ENCODE data around the gene THY1.

THY1 gene

DNA sequence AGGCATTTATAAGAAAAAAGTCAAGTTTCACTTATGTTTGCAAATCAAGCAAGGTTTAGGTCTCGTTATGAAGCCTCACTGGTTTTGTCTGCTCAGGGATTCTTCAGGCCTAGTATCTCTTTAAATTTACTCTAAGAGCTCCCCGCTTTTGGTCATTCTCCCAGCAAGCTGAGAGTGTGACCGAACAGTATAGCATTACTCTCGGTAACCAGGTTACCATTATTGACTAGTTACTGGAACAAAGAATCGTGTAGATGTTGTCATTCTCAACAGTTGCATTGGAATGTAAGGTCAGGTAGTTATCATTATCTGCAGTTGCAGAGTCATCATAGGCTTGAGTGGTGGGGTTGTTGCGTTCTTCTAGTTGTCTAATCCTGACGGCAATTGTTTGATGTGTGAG lies 31.7 kb downstream of the THY1 start:
- H3K27ac ChIP-seq (ENCODE audit: low read depth, low read length, poor library complexity, severe bottlenecking): no peak overlapping the region
- no peaks in the 10 kb centered on the region for H3F3A ChIP-seq (ENCODE audit: insufficient read depth, low read length)
- TF ChIP-seq, protein P1, sequence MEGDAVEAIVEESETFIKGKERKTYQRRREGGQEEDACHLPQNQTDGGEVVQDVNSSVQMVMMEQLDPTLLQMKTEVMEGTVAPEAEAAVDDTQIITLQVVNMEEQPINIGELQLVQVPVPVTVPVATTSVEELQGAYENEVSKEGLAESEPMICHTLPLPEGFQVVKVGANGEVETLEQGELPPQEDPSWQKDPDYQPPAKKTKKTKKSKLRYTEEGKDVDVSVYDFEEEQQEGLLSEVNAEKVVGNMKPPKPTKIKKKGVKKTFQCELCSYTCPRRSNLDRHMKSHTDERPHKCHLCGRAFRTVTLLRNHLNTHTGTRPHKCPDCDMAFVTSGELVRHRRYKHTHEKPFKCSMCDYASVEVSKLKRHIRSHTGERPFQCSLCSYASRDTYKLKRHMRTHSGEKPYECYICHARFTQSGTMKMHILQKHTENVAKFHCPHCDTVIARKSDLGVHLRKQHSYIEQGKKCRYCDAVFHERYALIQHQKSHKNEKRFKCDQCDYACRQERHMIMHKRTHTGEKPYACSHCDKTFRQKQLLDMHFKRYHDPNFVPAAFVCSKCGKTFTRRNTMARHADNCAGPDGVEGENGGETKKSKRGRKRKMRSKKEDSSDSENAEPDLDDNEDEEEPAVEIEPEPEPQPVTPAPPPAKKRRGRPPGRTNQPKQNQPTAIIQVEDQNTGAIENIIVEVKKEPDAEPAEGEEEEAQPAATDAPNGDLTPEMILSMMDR (IDR thresholded peaks at IDR 0.05; ENCODE audit: low read length): no peak
- TF ChIP-seq EZH2 (IDR thresholded peaks at IDR 0.05; ENCODE audit: borderline replicate concordance, low read length): no peak
- H3K9me3 ChIP-seq (ENCODE audit: low read length): no peaks in the 10 kb centered on the region
- H3K4me1 ChIP-seq (ENCODE audit: insufficient read depth, low read length, severe bottlenecking): no peaks in the 10 kb centered on the region
- H3K9ac ChIP-seq (ENCODE audit: low read length): no peak overlapping the region
- no peaks in the 10 kb centered on the region for H3K27me3 ChIP-seq (ENCODE audit: insufficient read depth, low read length)
- H3K4me2 ChIP-seq (ENCODE audit: low read length): no peak overlapping the region
- H4K20me1 ChIP-seq (ENCODE audit: insufficient read depth, low read length): no peaks in the 10 kb centered on the region
- H3K9me2 ChIP-seq (ENCODE audit: low read depth, low read length): no peaks in the 10 kb centered on the region
- H3K4me3 ChIP-seq (ENCODE audit: low read depth, low read length, poor library complexity, severe bottlenecking): no peak overlapping the region
- no peak overlapping the region for H2AFZ ChIP-seq (ENCODE audit: low read length)
- H3K79me2 ChIP-seq (ENCODE audit: insufficient read depth, low read length): no peaks in the 10 kb centered on the region
- H3K36me3 ChIP-seq (ENCODE audit: insufficient read depth, low read length): no peaks in the 10 kb centered on the region

DNA sequence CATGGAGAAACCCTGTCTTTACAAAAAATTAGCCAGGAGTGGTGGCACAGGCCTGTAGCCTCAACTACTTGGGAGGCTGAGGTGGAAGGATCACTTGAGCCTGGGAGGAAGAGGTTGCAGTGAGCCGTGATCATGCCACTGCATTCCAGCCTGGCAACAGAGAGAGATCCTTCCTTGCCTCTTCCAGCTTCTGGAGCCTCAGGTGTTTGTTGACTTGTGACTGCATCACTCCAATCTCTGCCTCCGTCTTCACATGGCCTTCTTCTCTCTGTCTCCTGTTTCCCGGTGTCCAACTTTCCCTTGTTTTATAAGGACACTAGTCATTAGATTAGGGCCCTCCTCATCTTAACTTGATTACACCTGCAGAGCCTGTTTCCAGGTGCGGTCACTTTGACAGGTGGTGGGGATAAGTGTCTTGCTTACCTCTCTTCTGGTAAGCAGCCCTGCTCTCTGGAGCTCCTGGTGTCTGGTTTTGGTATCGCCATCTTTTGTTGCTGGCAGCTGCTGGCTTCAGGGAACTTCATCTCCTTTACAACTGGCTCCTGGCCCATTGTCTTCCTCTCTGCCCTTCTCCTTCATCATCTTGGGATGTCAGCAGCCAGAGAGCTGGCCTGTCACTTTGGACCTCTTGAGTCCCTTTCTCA lies 33.2 kb downstream of the THY1 start:
- Histone ChIP-seq H3K4me2 (ENCODE audit: low read length) (no peak overlapping the region), H3K79me2 (ENCODE audit: insufficient read depth, low read length) (no peaks in the 10 kb centered on the region), H3K36me3 (ENCODE audit: insufficient read depth, low read length) (no peaks in the 10 kb centered on the region), H3K9me3 (ENCODE audit: low read length) (no peaks in the 10 kb centered on the region), H3K9ac (ENCODE audit: low read length) (no peak overlapping the region), H3K27me3 (ENCODE audit: insufficient read depth, low read length) (no peaks in the 10 kb centered on the region), H3K27ac (ENCODE audit: low read depth, low read length, poor library complexity, severe bottlenecking) (no peak overlapping the region), H2AFZ (ENCODE audit: low read length) (no peak overlapping the region), H3K4me1 (ENCODE audit: insufficient read depth, low read length, severe bottlenecking) (no peaks in the 10 kb centered on the region), H3K4me3 (ENCODE audit: low read depth, low read length, poor library complexity, severe bottlenecking) (no peak overlapping the region), H3F3A (ENCODE audit: insufficient read depth, low read length) (no peaks in the 10 kb centered on the region), H3K9me2 (ENCODE audit: low read depth, low read length) (no peaks in the 10 kb centered on the region), H4K20me1 (ENCODE audit: insufficient read depth, low read length) (no peaks in the 10 kb centered on the region)
- no peak for TF ChIP-seq EZH2 (IDR thresholded peaks at IDR 0.05; ENCODE audit: borderline replicate concordance, low read length)
- TF ChIP-seq, protein P1 (IDR thresholded peaks at IDR 0.05; ENCODE audit: low read length): peak; percentile 38; the same call in 1 of the 2 replicates

DNA sequence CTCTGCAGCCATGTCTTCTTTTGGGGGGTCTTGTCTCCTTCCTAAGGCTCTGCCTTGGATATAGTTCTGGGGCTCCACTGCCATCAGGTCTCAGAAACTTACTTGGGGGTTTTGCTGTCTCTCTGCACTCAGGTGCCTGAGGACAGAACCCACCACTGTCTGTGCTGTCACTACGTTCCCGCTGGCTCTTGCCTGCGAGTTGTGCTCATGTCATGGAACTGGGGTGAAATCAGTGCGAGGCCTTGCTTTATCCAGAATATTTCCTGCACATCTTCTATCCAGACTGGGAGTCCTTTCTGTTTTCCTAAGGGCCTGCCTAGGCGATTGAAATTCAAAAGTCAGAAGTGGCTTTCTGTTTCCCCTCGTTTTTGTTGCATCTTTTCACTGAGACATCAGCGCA lies 34.9 kb downstream of the THY1 start:
- TF ChIP-seq EZH2 (IDR thresholded peaks at IDR 0.05; ENCODE audit: borderline replicate concordance, low read length): no peak
- TF ChIP-seq, protein P1 (IDR thresholded peaks at IDR 0.05; ENCODE audit: low read length): no peak
- no peak overlapping the region for H3K4me2 ChIP-seq (ENCODE audit: low read length)
- no peaks in the 10 kb centered on the region for H3K79me2 ChIP-seq (ENCODE audit: insufficient read depth, low read length)
- H4K20me1 ChIP-seq (ENCODE audit: insufficient read depth, low read length): no peaks in the 10 kb centered on the region
- no peaks in the 10 kb centered on the region for H3K4me1 ChIP-seq (ENCODE audit: insufficient read depth, low read length, severe bottlenecking)
- H3K36me3 ChIP-seq (ENCODE audit: insufficient read depth, low read length): no peaks in the 10 kb centered on the region
- no peaks in the 10 kb centered on the region for H3K27me3 ChIP-seq (ENCODE audit: insufficient read depth, low read length)
- H3K9me2 ChIP-seq (ENCODE audit: low read depth, low read length): no peaks in the 10 kb centered on the region
- H3K4me3 ChIP-seq (ENCODE audit: low read depth, low read length, poor library complexity, severe bottlenecking): no peak overlapping the region
- no peak overlapping the region for H3K9ac ChIP-seq (ENCODE audit: low read length)
- no peak overlapping the region for H2AFZ ChIP-seq (ENCODE audit: low read length)
- no peak overlapping the region for H3K27ac ChIP-seq (ENCODE audit: low read depth, low read length, poor library complexity, severe bottlenecking)
- no peaks in the 10 kb centered on the region for H3F3A ChIP-seq (ENCODE audit: insufficient read depth, low read length)
- no peaks in the 10 kb centered on the region for H3K9me3 ChIP-seq (ENCODE audit: low read length)

All from OCI-LY1 (cell line).